NCI-H1048 (cell line): ENCODE results near the gene NUB1.

Experiments
- DNase-seq: peaks from one replicate; lab custom pipeline; 2025; lab: John Stamatoyannopoulos, UW

The NUB1 gene

GRCh38 chr7:151345576-151346469 is 4.2 kb downstream of the NUB1 start:
- no peak for DNase-seq

- no peak for DNase-seq
These were observed 4.8 kb downstream of the NUB1 start for GRCh38 chr7:151346470-151346769.

- no peak for DNase-seq
These were observed 5.6 kb downstream of the NUB1 start for GRCh38 chr7:151347200-151347599.

GRCh38 chr7:151348970-151349369 is 7.4 kb downstream of the NUB1 start:
- no peak for DNase-seq

- DNase-seq = no peak
These were observed 7.9 kb downstream of the NUB1 start for GRCh38 chr7:151349507-151349853.

GRCh38 chr7:151351027-151351426 is 9.4 kb downstream of the NUB1 start:
- no peak for DNase-seq

- no peak for DNase-seq
These were observed 10.4 kb downstream of the NUB1 start for GRCh38 chr7:151351967-151352366.

GRCh38 chr7:151352512-151352911 is 10.9 kb downstream of the NUB1 start:
- no peak for DNase-seq

- DNase-seq = no peak
These were observed 19.8 kb downstream of the NUB1 start for GRCh38 chr7:151361193-151361959.

GRCh38 chr7:151363182-151363581 is 21.6 kb downstream of the NUB1 start:
- DNase-seq = no peak

- no peak for DNase-seq
These were observed 24.7 kb downstream of the NUB1 start for GRCh38 chr7:151366166-151366879.

- no peak for DNase-seq
These were observed 25.2 kb downstream of the NUB1 start for GRCh38 chr7:151366880-151367222.

- DNase-seq = no peak
These were observed 25.7 kb downstream of the NUB1 start for GRCh38 chr7:151367284-151367683.

- peak; percentile 17 for DNase-seq
These were observed 26.5 kb downstream of the NUB1 start for GRCh38 chr7:151368136-151368571.

- DNase-seq = no peak
These were observed 29.7 kb downstream of the NUB1 start for GRCh38 chr7:151371266-151371665.

- DNase-seq = no peak
These were observed 31.1 kb downstream of the NUB1 start for GRCh38 chr7:151372612-151373265.

- no peak for DNase-seq
These were observed 32.0 kb downstream of the NUB1 start for GRCh38 chr7:151373599-151373998.

GRCh38 chr7:151374139-151374538 is 32.5 kb downstream of the NUB1 start:
- DNase-seq = no peak

GRCh38 chr7:151374726-151375125 is 33.1 kb downstream of the NUB1 start:
- DNase-seq = no peak

- DNase-seq = no peak
These were observed 34.1 kb downstream of the NUB1 start for GRCh38 chr7:151375530-151376217.

GRCh38 chr7:151376218-151376902 is 34.7 kb downstream of the NUB1 start:
- DNase-seq = no peak
